HEK293 (cell line): Measurements from ENCODE around the gene FCN3.

ENCODE experiments used
- CTCF ChIA-PET: fragments of 350-600 bp; formaldehyde crosslinking; extraction: SDS; loops from one replicate; lab custom pipeline; 2021; ENCODE audit warnings: antibody characterized with exemption; lab: Yijun Ruan, JAX
- POLR2A ChIA-PET: fragments of 300-600 bp; formaldehyde crosslinking; extraction: SDS; loops from one replicate; lab custom pipeline; 2020; ENCODE audit warnings: antibody characterized with exemption, inconsistent platforms; lab: Yijun Ruan, JAX
- H3K27ac ChIP-seq: fragments of 200-500 bp; sonication (Bioruptor generic); 2 replicates; pipeline ENCODE4 v1.5.1; 2014; ENCODE audit warnings: low read depth, low read length, control low read depth, inconsistent platforms; ENCODE audit errors: extremely low read depth
- H3K36me3 ChIP-seq, 2 experiments: fragments of 200-500 bp in 1 of 2; sonication (Bioruptor generic) in 1 of 2; 1 replicate in 1 of 2; 2 replicates in 1 of 2; pipeline ENCODE4 v1.5.1; 2014 to 2017; ENCODE audit warnings: inconsistent platforms in 2 of 2, low read length in 2 of 2; ENCODE audit not compliant: control insufficient read depth in 2 of 2, insufficient read depth in 1 of 2
- H3K4me1 ChIP-seq: fragments of 200-500 bp; sonication (Bioruptor generic); 2 replicates; pipeline ENCODE4 v1.5.1; 2014; ENCODE audit warnings: mild to moderate bottlenecking, low read length, inconsistent platforms; ENCODE audit not compliant: control insufficient read depth, insufficient read depth
- H3K4me3 ChIP-seq: 2 replicates; pipeline ENCODE4 v1.5.1; 2011; ENCODE audit warnings: low read depth, mild to moderate bottlenecking, control low read depth, low read length, moderate library complexity
- H3K9me3 ChIP-seq: fragments of 200-500 bp; sonication (Bioruptor generic); 2 replicates; pipeline ENCODE4 v1.5.1; 2014; ENCODE audit warnings: low read depth, low read length, inconsistent platforms; ENCODE audit not compliant: control insufficient read depth, insufficient read depth
- GLI4 ChIP-seq: fragments of 450-650 bp; formaldehyde crosslinking; IDR thresholded peaks from 2 replicates; pipeline ENCODE4 v1.5.1; 2016; ENCODE audit warnings: missing biosample characterization, missing genetic modification characterization
- GLIS2 ChIP-seq: fragments of 450-650 bp; formaldehyde crosslinking; IDR thresholded peaks from 2 replicates; pipeline ENCODE4 v1.5.1; 2016; ENCODE audit warnings: missing biosample characterization, missing genetic modification characterization
- KLF1 ChIP-seq: fragments of 450-650 bp; formaldehyde crosslinking; IDR thresholded peaks from 2 replicates; pipeline ENCODE4 v1.5.1; 2016; ENCODE audit warnings: missing biosample characterization, missing genetic modification characterization
- KLF7 ChIP-seq: fragments of 450-650 bp; formaldehyde crosslinking; IDR thresholded peaks from 2 replicates; pipeline ENCODE4 v1.5.1; 2016; ENCODE audit warnings: missing biosample characterization, missing genetic modification characterization, borderline replicate concordance
- PBX3 ChIP-seq: sonication (generic); formaldehyde crosslinking; IDR thresholded peaks from 2 replicates; pipeline ENCODE4 v1.8.1; 2022; ENCODE audit warnings: mild to moderate bottlenecking, moderate library complexity, missing genetic modification reagents
- RBAK ChIP-seq: fragments of 450-650 bp; formaldehyde crosslinking; IDR thresholded peaks from 2 replicates; pipeline ENCODE4 v1.5.1; 2016; ENCODE audit warnings: missing biosample characterization, missing genetic modification characterization
- REPIN1 ChIP-seq: fragments of 450-650 bp; formaldehyde crosslinking; IDR thresholded peaks from 2 replicates; pipeline ENCODE4 v1.5.1; 2017; ENCODE audit warnings: missing biosample characterization, missing genetic modification characterization, low read depth
- ZBTB10 ChIP-seq: fragments of 450-650 bp; formaldehyde crosslinking; IDR thresholded peaks from 2 replicates; pipeline ENCODE4 v1.5.1; 2016; ENCODE audit warnings: missing biosample characterization, missing genetic modification characterization
- ZBTB26 ChIP-seq: fragments of 450-650 bp; formaldehyde crosslinking; optimal IDR thresholded peaks from 2 replicates; pipeline ENCODE3; 2016; ENCODE audit warnings: missing biosample characterization, mild to moderate bottlenecking, missing genetic modification characterization
- ZNF155 ChIP-seq: fragments of 450-650 bp; formaldehyde crosslinking; IDR thresholded peaks from 2 replicates; pipeline ENCODE4 v1.5.1; 2016; ENCODE audit warnings: missing biosample characterization, missing genetic modification characterization
- ZNF26 ChIP-seq: fragments of 450-650 bp; formaldehyde crosslinking; IDR thresholded peaks from 2 replicates; pipeline ENCODE4 v1.5.1; 2016; ENCODE audit warnings: missing biosample characterization, missing genetic modification characterization
- ZNF302 ChIP-seq: fragments of 450-650 bp; formaldehyde crosslinking; IDR thresholded peaks from 2 replicates; pipeline ENCODE4 v1.5.1; 2016; ENCODE audit warnings: missing biosample characterization, missing genetic modification characterization, low read depth
- ZNF362 ChIP-seq: fragments of 450-650 bp; formaldehyde crosslinking; IDR thresholded peaks from 2 replicates; pipeline ENCODE4 v1.5.1; 2016; ENCODE audit warnings: missing biosample characterization, missing genetic modification characterization
- ZNF544 ChIP-seq: fragments of 450-650 bp; formaldehyde crosslinking; IDR thresholded peaks from 2 replicates; pipeline ENCODE4 v1.5.0; 2017; ENCODE audit warnings: missing biosample characterization, missing genetic modification characterization
- ZNF585B ChIP-seq: fragments of 450-650 bp; formaldehyde crosslinking; IDR thresholded peaks from 2 replicates; pipeline ENCODE4 v1.5.1; 2016; ENCODE audit warnings: missing biosample characterization, missing genetic modification characterization
- ZNF600 ChIP-seq: fragments of 450-650 bp; formaldehyde crosslinking; IDR thresholded peaks from 2 replicates; pipeline ENCODE4 v1.5.1; 2016; ENCODE audit warnings: missing biosample characterization, missing genetic modification characterization
- ZNF629 ChIP-seq: fragments of 450-650 bp; formaldehyde crosslinking; IDR thresholded peaks from 2 replicates; pipeline ENCODE4 v1.5.1; 2017; ENCODE audit warnings: missing biosample characterization, missing genetic modification characterization
- ZNF658 ChIP-seq: fragments of 450-650 bp; formaldehyde crosslinking; IDR thresholded peaks from 2 replicates; pipeline ENCODE4; 2016; ENCODE audit warnings: missing biosample characterization, missing genetic modification characterization

FCN3 gene

GRCh38 chr1:27331922-27332321 lies 42.7 kb downstream of the FCN3 start:
- H3K36me3 ChIP-seq = peaks cover 9 to 91% of the 10 kb centered on the region in 2 experiments; a peak in 2 of 3 replicates

GRCh38 chr1:27331426-27331825 lies 43.2 kb downstream of the FCN3 start:
- H3K27ac ChIP-seq = no peak overlapping the region
- ChIA-PET CTCF (interaction anchor here (0.6 to 4.0 kb wide), 7 partner anchors 18 to 233 kb away, joined by 3 to 39 read pairs (median 15); no protein-coding TSS in a partner anchor), POLR2A (no interaction called here)
- no peaks in the 10 kb centered on the region for H3K4me1 ChIP-seq
- TF ChIP-seq RBAK (tag by site-specific recombination) = no peak
- no peak for TF ChIP-seq ZNF544 (tag by site-specific recombination)
- TF ChIP-seq GLIS2 = no peak
- no peak for TF ChIP-seq ZNF629 (tag by site-specific recombination)
- no peak overlapping the region for H3K4me3 ChIP-seq
- H3K9me3 ChIP-seq = no peaks in the 10 kb centered on the region
- H3K36me3 ChIP-seq = peaks cover 9 to 91% of the 10 kb centered on the region in 2 experiments; a peak in 2 of 3 replicates

More at GRCh38 chr1:27331922-27332321, 42.7 kb downstream of the FCN3 start:
- POLR2A ChIA-PET = interaction anchor here (1.2 to 1.4 kb wide), 2 partner anchors 9 to 34 kb away, joined by 3 to 8 read pairs; no protein-coding TSS in a partner anchor
- no peak for TF ChIP-seq ZNF26
- no peaks in the 10 kb centered on the region for H3K9me3 ChIP-seq
- H3K4me1 ChIP-seq = no peaks in the 10 kb centered on the region
- H3K27ac ChIP-seq = no peak overlapping the region
- CTCF ChIA-PET = interaction anchor here (0.5 to 4.0 kb wide), 29 partner anchors 8 to 396 kb away, joined by 3 to 39 read pairs (median 7); partner anchors contain the start of genes CD164L2, FCN3, MAP3K6 and SYTL1
- no peak overlapping the region for H3K4me3 ChIP-seq

GRCh38 chr1:27330786-27331185 lies 43.8 kb downstream of the FCN3 start:
- Histone ChIP-seq H3K27ac (no peak overlapping the region), H3K4me1 (no peaks in the 10 kb centered on the region), H3K36me3 (peaks cover 9 to 91% of the 10 kb centered on the region in 2 experiments; a peak in 2 of 3 replicates), H3K4me3 (no peak overlapping the region), H3K9me3 (no peaks in the 10 kb centered on the region)
- ChIA-PET POLR2A (no interaction called here), CTCF (interaction anchor here (0.6 kb wide), 1 partner anchor 134 kb away, joined by 4 read pairs; no protein-coding TSS in a partner anchor)
- TF ChIP-seq ZNF302 (tag by site-specific recombination) (no peak), ZNF658 (tag by site-specific recombination) (no peak), PBX3 (CRISPR knock-in tag) (no peak), REPIN1 (tag by site-specific recombination) (no peak), ZNF585B (tag by site-specific recombination) (peak; percentile 37; the same call in 1 of the 2 replicates), ZNF155 (no peak), GLI4 (tag by site-specific recombination) (no peak)

GRCh38 chr1:27327964-27328363 lies 46.7 kb downstream of the FCN3 start:
- CTCF ChIA-PET = interaction anchor here (0.6 to 3.5 kb wide), 7 partner anchors 21 to 797 kb away, joined by 3 to 17 read pairs (median 5); no protein-coding TSS in a partner anchor
- H3K36me3 ChIP-seq = peaks cover 3 to 84% of the 10 kb centered on the region in 2 experiments; a peak in 2 of 3 replicates
- H3K27ac ChIP-seq = no peak overlapping the region
- H3K9me3 ChIP-seq = no peaks in the 10 kb centered on the region
- H3K4me3 ChIP-seq = no peak overlapping the region
- H3K4me1 ChIP-seq = no peaks in the 10 kb centered on the region
- TF ChIP-seq KLF7 (tag by site-specific recombination) (no peak), ZBTB10 (tag by site-specific recombination) (no peak), ZBTB26 (no peak), KLF1 (no peak), ZNF362 (tag by site-specific recombination) (no peak), ZNF600 (tag by site-specific recombination) (peak; percentile 65; the same call in 1 of the 2 replicates)
- POLR2A ChIA-PET = interaction anchor here (1.8 kb wide), 1 partner anchor 38 kb away, joined by 4 read pairs; no protein-coding TSS in a partner anchor
